ENCODE data around the gene DCAF12L2.

DNA sequence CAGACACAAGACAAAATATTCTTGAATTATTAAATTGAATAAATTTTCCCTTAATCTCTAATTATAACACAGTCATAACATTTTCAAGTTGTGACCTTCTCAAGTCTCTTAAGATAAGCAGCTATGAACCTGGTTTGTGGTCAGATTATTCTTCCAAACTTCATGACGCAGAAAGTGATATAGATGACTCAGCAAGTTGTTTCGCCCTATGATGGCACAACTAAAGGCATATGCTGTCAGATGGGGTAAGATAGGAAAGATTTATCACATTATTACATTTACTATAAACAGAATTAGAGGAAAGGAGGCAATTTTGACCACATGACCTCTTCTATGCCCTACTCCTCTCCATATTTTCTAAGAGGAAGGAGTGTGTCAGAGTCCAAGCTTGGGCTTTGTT lies 4.6 kb upstream of the DCAF12L2 start:
- TF ChIP-seq CEBPB (IDR thresholded peaks at IDR 0.05; ENCODE audit: low read depth), result no peak
- TF ChIP-seq, protein P1, sequence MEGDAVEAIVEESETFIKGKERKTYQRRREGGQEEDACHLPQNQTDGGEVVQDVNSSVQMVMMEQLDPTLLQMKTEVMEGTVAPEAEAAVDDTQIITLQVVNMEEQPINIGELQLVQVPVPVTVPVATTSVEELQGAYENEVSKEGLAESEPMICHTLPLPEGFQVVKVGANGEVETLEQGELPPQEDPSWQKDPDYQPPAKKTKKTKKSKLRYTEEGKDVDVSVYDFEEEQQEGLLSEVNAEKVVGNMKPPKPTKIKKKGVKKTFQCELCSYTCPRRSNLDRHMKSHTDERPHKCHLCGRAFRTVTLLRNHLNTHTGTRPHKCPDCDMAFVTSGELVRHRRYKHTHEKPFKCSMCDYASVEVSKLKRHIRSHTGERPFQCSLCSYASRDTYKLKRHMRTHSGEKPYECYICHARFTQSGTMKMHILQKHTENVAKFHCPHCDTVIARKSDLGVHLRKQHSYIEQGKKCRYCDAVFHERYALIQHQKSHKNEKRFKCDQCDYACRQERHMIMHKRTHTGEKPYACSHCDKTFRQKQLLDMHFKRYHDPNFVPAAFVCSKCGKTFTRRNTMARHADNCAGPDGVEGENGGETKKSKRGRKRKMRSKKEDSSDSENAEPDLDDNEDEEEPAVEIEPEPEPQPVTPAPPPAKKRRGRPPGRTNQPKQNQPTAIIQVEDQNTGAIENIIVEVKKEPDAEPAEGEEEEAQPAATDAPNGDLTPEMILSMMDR (IDR thresholded peaks at IDR 0.05 in 2 of 3, conservative IDR thresholded peaks at IDR 0.05 in 1 of 3; ENCODE audit: borderline replicate concordance in 1 of 3, insufficient read depth in 1 of 3, low read depth in 2 of 3, low read length in 2 of 3), result no peak
- TF ChIP-seq POLR2AphosphoS5 (IDR thresholded peaks at IDR 0.05; ENCODE audit: low read depth, low read length), result no peak
- TF ChIP-seq POLR2A (IDR thresholded peaks at IDR 0.05; ENCODE audit: borderline replicate concordance, extremely low read depth, insufficient read depth, insufficient read length), result no peak
- TF ChIP-seq MAX (IDR thresholded peaks at IDR 0.05), result no peak
- no peak for TF ChIP-seq EZH2 (IDR thresholded peaks at IDR 0.05)
- TF ChIP-seq SRF (IDR thresholded peaks at IDR 0.05; ENCODE audit: low read depth), result no peak
